H9 (cell line): ENCODE measurements around the gene PIK3C3. TPM values are rescaled to one million over a fixed set of nuclear protein-coding genes. Genes with fewer than 3 reads are reported as not detected.

ENCODE experiments used
- DNase-seq: peaks from one replicate; pipeline ENCODE4 v3.0.0-alpha.2; 2017
- H2AFZ ChIP-seq: one replicate; pipeline ENCODE4 v1.6.1; 2013; ENCODE audit warnings: mild to moderate bottlenecking, low read length, control low read depth, moderate library complexity
- H2AK5ac ChIP-seq: 2 replicates; pipeline ENCODE4 v1.6.1; 2013; ENCODE audit warnings: low read length, control low read depth, mixed read lengths; ENCODE audit not compliant: insufficient read length
- H2BK120ac ChIP-seq: one replicate; pipeline ENCODE4 v1.6.1; 2013; ENCODE audit warnings: low read depth, mild to moderate bottlenecking, low read length, control low read depth, inconsistent platforms; ENCODE audit not compliant: poor library complexity, severe bottlenecking
- H2BK12ac ChIP-seq: 2 replicates; pipeline ENCODE4 v1.6.1; 2013; ENCODE audit warnings: low read length, control low read depth, mixed read lengths, low read depth; ENCODE audit not compliant: insufficient read length
- H2BK15ac ChIP-seq: 2 replicates; pipeline ENCODE4 v1.6.1; 2013; ENCODE audit warnings: low read depth, low read length, control low read depth
- H2BK20ac ChIP-seq: one replicate; pipeline ENCODE4 v1.6.1; 2013; ENCODE audit warnings: low read depth, mild to moderate bottlenecking, low read length, control low read depth, inconsistent platforms; ENCODE audit not compliant: poor library complexity, severe bottlenecking
- H2BK5ac ChIP-seq: 2 replicates; pipeline ENCODE4 v1.6.1; 2013; ENCODE audit warnings: low read length, control low read depth, mixed read lengths; ENCODE audit not compliant: insufficient read length
- H3K14ac ChIP-seq: 2 replicates; pipeline ENCODE4 v1.6.1; 2013; ENCODE audit warnings: low read length, control low read depth; ENCODE audit not compliant: insufficient read depth
- H3K18ac ChIP-seq: 2 replicates; pipeline ENCODE4 v1.6.1; 2013; ENCODE audit warnings: low read depth, mild to moderate bottlenecking, mixed read lengths, low read length, control low read depth; ENCODE audit not compliant: insufficient read length
- H3K23ac ChIP-seq: 2 replicates; pipeline ENCODE4 v1.6.1; 2013; ENCODE audit warnings: low read length, control low read depth, mixed read lengths, low read depth; ENCODE audit not compliant: insufficient read length
- H3K23me2 ChIP-seq: 2 replicates; pipeline ENCODE4 v1.6.1; 2013; ENCODE audit warnings: low read depth, mild to moderate bottlenecking, mixed read lengths, low read length, control low read depth; ENCODE audit not compliant: insufficient read length, poor library complexity, severe bottlenecking
- H3K27ac ChIP-seq: 2 replicates; pipeline ENCODE4 v1.5.1; 2013; ENCODE audit warnings: low read length, control low read depth, mixed read lengths, low read depth; ENCODE audit not compliant: insufficient read length
- H3K27me3 ChIP-seq: 2 replicates; pipeline ENCODE4 v1.6.1; 2013; ENCODE audit warnings: low read length, control low read depth, inconsistent platforms; ENCODE audit not compliant: insufficient read depth
- H3K4ac ChIP-seq: 2 replicates; pipeline ENCODE4 v1.6.1; 2013; ENCODE audit warnings: low read depth, mild to moderate bottlenecking, control low read depth, inconsistent platforms, low read length, moderate library complexity
- H3K4me1 ChIP-seq: 2 replicates; pipeline ENCODE4 v1.6.1; 2013; ENCODE audit warnings: low read length, control low read depth, inconsistent platforms; ENCODE audit not compliant: insufficient read depth
- H3K4me2 ChIP-seq: 2 replicates; pipeline ENCODE4 v1.6.1; 2013; ENCODE audit warnings: low read length, control low read depth, mixed read lengths; ENCODE audit not compliant: insufficient read length, insufficient read depth
- H3K56ac ChIP-seq: 2 replicates; pipeline ENCODE4 v1.6.1; 2013; ENCODE audit warnings: low read depth, mild to moderate bottlenecking, mixed read lengths, low read length, control low read depth; ENCODE audit not compliant: insufficient read length
- H3K79me1 ChIP-seq: 2 replicates; pipeline ENCODE4 v1.6.1; 2013; ENCODE audit warnings: low read depth, mild to moderate bottlenecking, moderate library complexity, low read length, control low read depth, inconsistent platforms; ENCODE audit not compliant: insufficient read depth, poor library complexity, severe bottlenecking
- H3K79me2 ChIP-seq: 2 replicates; pipeline ENCODE4 v1.6.1; 2013; ENCODE audit warnings: low read length, control low read depth, inconsistent platforms; ENCODE audit not compliant: insufficient read depth
- H3K9ac ChIP-seq: 2 replicates; pipeline ENCODE4 v1.6.1; 2013; ENCODE audit warnings: low read length, control low read depth, mixed read lengths; ENCODE audit not compliant: insufficient read length; ENCODE audit errors: extremely low read depth
- H3K9me3 ChIP-seq: one replicate; pipeline ENCODE4 v1.6.1; 2013; ENCODE audit warnings: low read depth, low read length, inconsistent platforms; ENCODE audit not compliant: control insufficient read depth
- H3T11ph ChIP-seq: one replicate; pipeline ENCODE4 v1.6.1; 2013; ENCODE audit warnings: mild to moderate bottlenecking, low read length, control low read depth, inconsistent platforms
- H4K20me1 ChIP-seq: one replicate; pipeline ENCODE4 v1.6.1; 2013; ENCODE audit not compliant: control insufficient read depth, insufficient read length, insufficient read depth
- H4K5ac ChIP-seq: 2 replicates; pipeline ENCODE4 v1.6.1; 2013; ENCODE audit warnings: low read depth, mild to moderate bottlenecking, mixed read lengths, low read length, control low read depth; ENCODE audit not compliant: insufficient read length
- H4K8ac ChIP-seq: replicated peaks from 2 replicates; pipeline ENCODE4 v1.6.1; 2013; ENCODE audit warnings: low read length, control low read depth, mixed read lengths, low read depth; ENCODE audit not compliant: insufficient read length
- H4K91ac ChIP-seq: 2 replicates; pipeline ENCODE4 v1.6.1; 2013; ENCODE audit warnings: low read depth, mild to moderate bottlenecking, moderate library complexity, mixed read lengths, low read length, control low read depth; ENCODE audit not compliant: insufficient read length
- H3K27ac Mint-ChIP-seq, 3 experiments: 2 replicates in 2 of 3; 3 replicates in 1 of 3; pipeline ENCODE4 v1.8.0; 2020 to 2021; ENCODE audit warnings: mixed read lengths in 3 of 3, mild to moderate bottlenecking in 1 of 3, moderate library complexity in 1 of 3
- H3K27me3 Mint-ChIP-seq: 2 replicates; pipeline ENCODE4 v1.8.0; 2021; ENCODE audit warnings: low read depth, mild to moderate bottlenecking, moderate library complexity, mixed read lengths
- H3K36me3 Mint-ChIP-seq, 3 experiments: 2 replicates in 2 of 3; 3 replicates in 1 of 3; pipeline ENCODE4 v1.8.0; 2020 to 2021; ENCODE audit warnings: low read depth in 3 of 3, mixed read lengths in 3 of 3; ENCODE audit not compliant: insufficient read depth in 1 of 3
- H3K4me1 Mint-ChIP-seq, 2 experiments: 2 replicates each; pipeline ENCODE4 v1.8.0; 2020; ENCODE audit warnings: mixed read lengths in 2 of 2
- H3K4me3 Mint-ChIP-seq, 2 experiments: 2 replicates in 1 of 2; 3 replicates in 1 of 2; pipeline ENCODE4 v1.8.0; 2020 to 2021; ENCODE audit warnings: mild to moderate bottlenecking in 2 of 2, mixed read lengths in 2 of 2, moderate library complexity in 1 of 2
- H3K9me3 Mint-ChIP-seq, 2 experiments: 2 replicates in 1 of 2; 3 replicates in 1 of 2; pipeline ENCODE4 v1.8.0; 2020; ENCODE audit warnings: mild to moderate bottlenecking in 2 of 2, mixed read lengths in 2 of 2, moderate library complexity in 1 of 2
- total RNA-seq: library from RNA; stranded (reverse); gene quantifications from 2 replicates; pipeline ENCODE4 v1.2.1, GENCODE V29; 2021
- TF ChIP-seq, protein P1 (sequence below): fragments of 200-600 bp; sonication (generic); conservative IDR thresholded peaks from 3 replicates; pipeline ENCODE4 v1.8.0; 2021; ENCODE audit warnings: antibody characterized with exemption, mild to moderate bottlenecking

Gene PIK3C3
- total RNA-seq, 1 experiment from 2014 or later: 48.8 TPM

GRCh38 chr18:42094875-42095274 lies 139.8 kb downstream of the PIK3C3 start:
- Histone ChIP-seq H3T11ph (no peak overlapping the region), H3K27ac (no peak overlapping the region), H3K23me2 (no peaks in the 10 kb centered on the region), H2AK5ac (no peak overlapping the region), H3K18ac (no peak overlapping the region), H3K56ac (no peak overlapping the region), H3K14ac (no peak overlapping the region), H4K8ac (no peak overlapping the region), H4K20me1 (no peaks in the 10 kb centered on the region), H3K9ac (no peak overlapping the region), H4K5ac (no peak overlapping the region), H3K27me3 (no peaks in the 10 kb centered on the region), H3K4ac (no peak overlapping the region), H2BK20ac (no peak overlapping the region), H2BK5ac (no peak overlapping the region), H3K4me1 (no peaks in the 10 kb centered on the region), H2BK15ac (no peak overlapping the region), H3K79me2 (no peaks in the 10 kb centered on the region), H2AFZ (no peak overlapping the region), H3K9me3 (no peaks in the 10 kb centered on the region), H2BK12ac (no peak overlapping the region), H3K4me2 (no peak overlapping the region), H3K79me1 (no peaks in the 10 kb centered on the region), H3K23ac (no peak overlapping the region), H2BK120ac (no peak overlapping the region), H4K91ac (no peak overlapping the region)
- no peaks in the 10 kb centered on the region for H3K36me3 Mint-ChIP-seq
- no peaks in the 10 kb centered on the region for H3K27me3 Mint-ChIP-seq
- DNase-seq: no peak
- no peaks in the 10 kb centered on the region for H3K9me3 Mint-ChIP-seq
- no peak overlapping the region for H3K4me3 Mint-ChIP-seq
- TF ChIP-seq, protein P1, sequence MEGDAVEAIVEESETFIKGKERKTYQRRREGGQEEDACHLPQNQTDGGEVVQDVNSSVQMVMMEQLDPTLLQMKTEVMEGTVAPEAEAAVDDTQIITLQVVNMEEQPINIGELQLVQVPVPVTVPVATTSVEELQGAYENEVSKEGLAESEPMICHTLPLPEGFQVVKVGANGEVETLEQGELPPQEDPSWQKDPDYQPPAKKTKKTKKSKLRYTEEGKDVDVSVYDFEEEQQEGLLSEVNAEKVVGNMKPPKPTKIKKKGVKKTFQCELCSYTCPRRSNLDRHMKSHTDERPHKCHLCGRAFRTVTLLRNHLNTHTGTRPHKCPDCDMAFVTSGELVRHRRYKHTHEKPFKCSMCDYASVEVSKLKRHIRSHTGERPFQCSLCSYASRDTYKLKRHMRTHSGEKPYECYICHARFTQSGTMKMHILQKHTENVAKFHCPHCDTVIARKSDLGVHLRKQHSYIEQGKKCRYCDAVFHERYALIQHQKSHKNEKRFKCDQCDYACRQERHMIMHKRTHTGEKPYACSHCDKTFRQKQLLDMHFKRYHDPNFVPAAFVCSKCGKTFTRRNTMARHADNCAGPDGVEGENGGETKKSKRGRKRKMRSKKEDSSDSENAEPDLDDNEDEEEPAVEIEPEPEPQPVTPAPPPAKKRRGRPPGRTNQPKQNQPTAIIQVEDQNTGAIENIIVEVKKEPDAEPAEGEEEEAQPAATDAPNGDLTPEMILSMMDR: no peak
- no peak overlapping the region for H3K27ac Mint-ChIP-seq
- H3K4me1 Mint-ChIP-seq: no peaks in the 10 kb centered on the region
